ENCODE results near the gene REV3L. TPM values are rescaled to one million over a fixed set of nuclear protein-coding genes. Genes with fewer than 3 reads are reported as not detected.

The REV3L gene
- total and polyA plus RNA-seq, 2 of the 8 experiments (the other 6 are each of a cell fraction or from before 2014, with no cell fraction given) = 2.1 to 6.6 TPM

GRCh38 chr6:111468329-111469012 lies 14.5 kb downstream of the REV3L start:
- Histone ChIP-seq H3K4me3 (ENCODE audit: extremely low read depth in 1 of 4, insufficient read depth in 2 of 4, low read depth in 3 of 4, low read length in 4 of 4) (no peak overlapping the region), H3K23ac (ENCODE audit: insufficient read length) (no peak overlapping the region), H2BK12ac (ENCODE audit: low read depth, low read length) (no peak overlapping the region), H3K27me3 (replicated peaks in 1 of 4; ENCODE audit: control insufficient read depth in 3 of 4, extremely low read depth in 1 of 4, insufficient read depth in 3 of 4, low read length in 3 of 4) (no peaks in the 10 kb centered on the region), H4K91ac (replicated peaks; ENCODE audit: insufficient read length, low read length) (no peak overlapping the region), H2BK20ac (ENCODE audit: low read length) (no peak overlapping the region), H2BK15ac (ENCODE audit: low read length) (no peak overlapping the region), H3K79me1 (ENCODE audit: low read depth, low read length) (no peaks in the 10 kb centered on the region), H2AFZ (ENCODE audit: low read length) (no peak overlapping the region), H2BK5ac (ENCODE audit: low read depth, low read length) (no peak overlapping the region), H4K20me1 (replicated peaks in 1 of 2; ENCODE audit: control insufficient read depth in 1 of 2, insufficient read depth in 2 of 2, low read length in 2 of 2) (no peaks in the 10 kb centered on the region), H3K4ac (replicated peaks; ENCODE audit: insufficient read length, low read depth, low read length) (no peak overlapping the region), H4K5ac (ENCODE audit: insufficient read length, low read depth, low read length) (no peak overlapping the region), H3K56ac (replicated peaks; ENCODE audit: insufficient read length, low read depth, low read length) (no peak overlapping the region), H2AK5ac (ENCODE audit: low read depth, low read length) (no peak overlapping the region), H4K8ac (ENCODE audit: extremely low read depth, insufficient read depth, low read length) (no peak overlapping the region), H3K23me2 (ENCODE audit: low read depth, low read length) (no peaks in the 10 kb centered on the region), H3K14ac (ENCODE audit: insufficient read length) (no peak overlapping the region), H3K27ac (ENCODE audit: low read depth, low read length) (no peak overlapping the region), H3K9me3 (ENCODE audit: insufficient read depth in 2 of 2, low read depth in 1 of 2, low read length in 1 of 2) (no peaks in the 10 kb centered on the region), H2BK120ac (replicated peaks; ENCODE audit: low read depth, low read length) (no peak overlapping the region), H3K4me1 (replicated peaks in 1 of 4; ENCODE audit: control insufficient read depth in 3 of 4, insufficient read depth in 4 of 4, low read length in 3 of 4) (peaks cover 0 to 3% (median 1%) of the 10 kb centered on the region in 4 experiments; a peak in 1 of 7 replicates), H3K9ac (replicated peaks in 1 of 4; ENCODE audit: extremely low read depth in 1 of 4, low read depth in 3 of 4, low read length in 3 of 4) (no peak overlapping the region), H3K4me2 (ENCODE audit: insufficient read depth in 1 of 2, low read depth in 2 of 2, low read length in 2 of 2) (no peak overlapping the region), H3K18ac (ENCODE audit: extremely low read depth, low read length) (no peak overlapping the region), H3K79me2 (ENCODE audit: control insufficient read depth in 1 of 2, insufficient read depth in 2 of 2, low read length in 2 of 2) (no peaks in the 10 kb centered on the region), H3K36me3 (ENCODE audit: control insufficient read depth in 2 of 4, insufficient read depth in 4 of 4, low read length in 3 of 4) (no peaks in the 10 kb centered on the region)
- WGBS, 2 experiments (ENCODE audit: extremely low coverage in 1 of 2, insufficient coverage in 1 of 2, insufficient read length in 1 of 2, insufficient replicate concordance in 2 of 2, low coverage in 1 of 2, low lambda C conversion rate in 2 of 2, missing lambda C conversion rate in 1 of 2) = 86% methylated on average over 5 of the region's 5 CpGs; no CpG with 5 or more reads in 1 of the 2 experiments
- FAIRE-seq (no peak), DNase-seq (ENCODE audit: low read depth in 1 of 2, low spot score in 2 of 2) (no peak)
- TF ChIP-seq RBBP5 (IDR thresholded peaks at IDR 0.05; ENCODE audit: borderline replicate concordance, low read depth, low read length) = no peak
- TF ChIP-seq CHD1 (IDR thresholded peaks at IDR 0.05; ENCODE audit: low read depth, low read length) = no peak
- ChIA-PET CTCF (ENCODE audit: partially characterized antibody) (no interaction called here), POLR2A (ENCODE audit: partially characterized antibody) (no interaction called here)

Data from H1 (cell line).